DMS79 treated with DMSO at 0.1 percent for 48 hours (cell line): ENCODE results near the gene KLHL29.

Experiments
- DNase-seq: peaks from one replicate; lab custom pipeline; 2025; lab: John Stamatoyannopoulos, UW

The KLHL29 gene

DNA sequence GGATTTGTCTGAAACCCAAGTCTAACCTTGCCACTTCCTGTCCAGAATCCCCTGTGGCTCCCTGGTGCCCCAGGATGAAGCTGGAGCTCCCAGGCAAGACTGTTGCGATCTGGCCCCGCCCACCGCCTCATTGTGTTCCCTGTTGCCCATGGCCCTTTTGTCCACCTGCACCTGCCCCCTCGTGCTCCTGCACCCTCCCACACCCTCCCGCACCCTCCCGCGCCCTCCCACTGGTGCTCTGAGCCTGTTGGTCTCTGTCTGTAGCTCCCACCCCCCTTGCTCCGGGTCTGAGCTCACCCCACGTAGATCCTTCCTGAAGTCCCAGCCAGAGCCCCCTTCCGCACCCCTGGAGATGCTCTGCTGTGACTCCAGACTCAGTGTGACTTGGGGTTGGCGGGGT is 297.5 kb downstream of the KLHL29 start:
- DNase-seq: no peak

DNA sequence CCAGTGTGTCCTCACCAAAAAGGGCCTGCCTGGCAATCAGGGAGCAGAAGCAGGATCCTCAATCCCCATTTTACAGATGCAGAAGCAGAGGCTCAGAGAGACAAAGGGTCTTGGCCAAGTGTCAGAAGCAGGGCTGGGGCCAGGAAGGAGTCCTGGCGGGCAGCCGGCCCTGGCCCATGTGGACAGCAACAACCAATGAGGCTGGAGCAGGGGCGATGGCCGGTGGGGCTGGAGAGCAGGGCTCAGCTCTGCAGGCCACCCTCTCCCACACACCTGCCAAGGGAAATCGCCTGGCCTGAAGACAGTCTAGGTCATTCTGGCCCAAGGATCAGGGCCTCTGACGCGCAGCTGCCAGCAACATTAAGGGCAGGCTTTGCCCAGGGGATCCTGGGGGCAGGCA is 298.0 kb downstream of the KLHL29 start:
- DNase-seq: no peak

DNA sequence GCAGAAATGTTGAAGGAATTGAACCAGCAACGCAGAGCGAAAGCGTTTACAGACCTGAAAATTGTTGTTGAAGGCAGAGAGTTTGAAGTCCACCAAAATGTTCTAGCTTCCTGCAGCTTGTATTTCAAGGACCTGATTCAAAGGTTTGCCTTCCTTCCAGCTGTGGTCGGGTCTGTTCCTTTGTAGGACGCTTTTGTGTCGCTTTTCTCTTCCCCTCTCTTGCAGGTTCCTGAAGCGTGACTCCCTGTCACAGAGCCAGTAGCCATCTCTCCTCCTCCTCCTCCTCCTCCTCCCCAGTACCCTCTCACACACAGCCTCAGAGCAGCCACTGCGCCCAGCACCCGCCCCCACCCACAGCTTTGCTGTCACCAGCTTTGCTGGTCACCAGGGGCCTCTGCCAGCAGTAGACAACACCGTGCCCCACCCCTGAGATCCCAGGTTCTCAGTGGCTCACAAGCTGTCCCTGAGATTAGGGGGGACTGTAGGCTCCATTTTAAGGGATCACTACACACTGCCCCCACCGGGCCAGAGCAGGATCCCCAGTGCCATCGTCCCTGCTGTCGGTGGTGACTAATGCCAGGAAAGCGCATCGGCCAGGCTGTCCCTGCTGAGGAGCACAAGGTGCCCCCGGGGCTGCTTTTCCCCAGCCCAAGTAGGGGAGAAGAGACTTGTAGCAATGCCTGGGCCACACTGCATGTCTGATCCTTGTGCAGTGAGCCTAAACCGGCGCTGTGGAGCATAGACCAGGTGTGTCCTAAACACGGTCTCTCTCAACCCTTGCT is 299.6 kb downstream of the KLHL29 start:
- DNase-seq: peak; percentile 34

DNA sequence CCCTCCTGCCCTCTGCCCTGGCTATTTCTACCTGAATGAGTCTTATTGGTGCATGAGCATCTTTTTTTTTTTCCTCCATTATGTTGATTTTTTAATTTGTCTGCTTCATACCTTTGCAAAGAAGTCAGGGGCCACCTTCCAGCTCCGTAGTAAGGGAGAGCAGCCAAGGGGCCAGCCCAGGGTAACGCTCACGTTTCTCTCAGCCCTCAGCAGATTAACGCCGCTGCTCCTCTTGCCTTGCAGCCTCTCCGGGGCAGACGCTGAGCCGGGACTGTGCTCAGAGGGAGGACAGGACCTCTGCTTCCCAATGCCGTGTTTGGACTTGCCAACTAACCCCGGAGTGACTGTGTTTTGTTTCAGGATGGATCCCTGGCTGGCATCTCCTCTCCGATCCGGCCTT is 300.2 kb downstream of the KLHL29 start:
- no peak for DNase-seq

DNA sequence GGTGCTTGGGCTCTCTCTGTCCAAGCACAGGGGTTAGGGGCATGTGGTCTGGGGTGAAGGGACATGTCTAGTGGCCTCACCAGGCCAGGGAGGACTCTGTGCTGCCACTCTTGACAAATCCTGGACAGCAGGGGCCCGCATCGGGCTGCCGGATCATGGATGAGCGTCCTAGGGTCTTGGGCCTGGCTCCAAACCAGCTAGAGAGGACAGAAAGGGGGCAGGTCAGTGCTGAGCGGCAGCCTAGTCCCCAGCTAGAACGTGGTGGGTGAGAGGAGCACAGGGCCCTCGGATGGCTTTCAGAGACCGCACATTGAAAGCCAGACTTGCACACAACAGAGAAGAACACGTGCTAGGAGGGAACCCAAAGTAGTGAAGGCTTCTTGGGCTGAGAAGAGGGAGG is 300.7 kb downstream of the KLHL29 start:
- no peak for DNase-seq

DNA sequence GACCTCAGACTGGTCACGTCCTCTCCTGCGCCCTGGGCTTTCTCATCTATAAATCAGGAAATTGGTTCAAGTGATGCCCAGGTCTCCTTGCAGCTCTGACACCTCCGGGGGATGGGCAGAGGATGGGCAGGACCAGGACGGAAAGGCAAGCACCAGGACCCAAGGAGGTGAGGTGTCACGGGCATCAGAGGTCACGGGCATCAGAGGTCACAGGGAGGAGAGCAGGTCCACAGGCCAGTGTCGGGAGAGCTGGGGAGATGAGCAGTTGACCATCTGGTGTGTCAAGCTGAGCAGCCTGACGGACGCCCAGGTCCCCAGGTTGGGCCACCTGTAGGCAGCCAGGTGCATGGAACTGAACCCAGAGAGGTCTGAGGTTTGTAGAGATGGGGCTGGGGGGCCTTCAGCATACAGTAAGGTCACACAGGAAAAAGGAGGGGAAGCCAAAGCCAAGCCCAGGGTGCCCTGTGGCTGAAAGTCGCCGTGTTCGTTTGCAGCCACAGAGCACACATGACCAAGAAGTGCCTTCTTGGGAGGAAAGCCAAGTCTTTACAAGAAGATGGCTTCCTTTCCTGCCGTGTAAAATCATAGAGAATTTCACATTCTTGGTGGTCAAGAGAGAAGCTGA is 301.5 kb downstream of the KLHL29 start:
- DNase-seq: no peak

DNA sequence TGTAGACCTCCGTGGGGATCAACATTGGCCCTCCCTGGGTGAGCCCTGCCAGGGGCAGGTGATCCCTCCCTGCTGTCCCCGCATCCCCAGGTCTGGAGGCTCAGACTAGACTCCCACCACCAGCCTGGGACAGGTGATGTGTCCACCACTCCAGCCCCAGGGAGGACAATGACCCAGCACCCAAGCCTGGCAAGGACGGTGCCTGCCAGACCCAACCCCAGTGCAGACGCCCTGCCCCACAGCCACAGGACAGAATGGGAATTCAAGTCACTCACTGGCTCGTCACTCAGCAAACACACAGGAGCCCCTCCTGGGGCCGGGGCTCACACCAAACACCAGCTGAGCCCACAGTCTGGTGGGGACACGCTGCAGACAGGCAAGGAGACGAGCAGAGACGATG is 302.2 kb downstream of the KLHL29 start:
- DNase-seq: no peak

DNA sequence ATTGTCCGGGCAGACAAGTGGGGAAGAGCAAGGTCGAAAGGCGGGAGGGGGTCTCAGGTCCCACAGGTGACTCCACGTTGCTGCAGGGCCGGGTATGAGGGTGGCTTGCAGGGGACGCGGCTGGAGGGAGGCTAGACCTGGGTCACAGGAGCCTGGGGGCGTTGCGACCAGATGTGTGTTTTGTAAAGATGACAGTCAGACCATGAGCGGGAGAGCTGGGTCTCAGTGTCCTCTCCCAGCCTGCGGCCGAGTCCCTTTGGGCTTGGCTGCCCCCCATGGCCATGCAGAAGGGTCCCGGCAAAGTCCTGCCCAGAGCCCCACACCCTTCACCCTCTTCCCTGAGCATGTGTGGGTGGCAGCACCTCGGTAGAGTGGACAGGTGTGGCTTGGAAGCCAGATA is 302.7 kb downstream of the KLHL29 start:
- DNase-seq: no peak

DNA sequence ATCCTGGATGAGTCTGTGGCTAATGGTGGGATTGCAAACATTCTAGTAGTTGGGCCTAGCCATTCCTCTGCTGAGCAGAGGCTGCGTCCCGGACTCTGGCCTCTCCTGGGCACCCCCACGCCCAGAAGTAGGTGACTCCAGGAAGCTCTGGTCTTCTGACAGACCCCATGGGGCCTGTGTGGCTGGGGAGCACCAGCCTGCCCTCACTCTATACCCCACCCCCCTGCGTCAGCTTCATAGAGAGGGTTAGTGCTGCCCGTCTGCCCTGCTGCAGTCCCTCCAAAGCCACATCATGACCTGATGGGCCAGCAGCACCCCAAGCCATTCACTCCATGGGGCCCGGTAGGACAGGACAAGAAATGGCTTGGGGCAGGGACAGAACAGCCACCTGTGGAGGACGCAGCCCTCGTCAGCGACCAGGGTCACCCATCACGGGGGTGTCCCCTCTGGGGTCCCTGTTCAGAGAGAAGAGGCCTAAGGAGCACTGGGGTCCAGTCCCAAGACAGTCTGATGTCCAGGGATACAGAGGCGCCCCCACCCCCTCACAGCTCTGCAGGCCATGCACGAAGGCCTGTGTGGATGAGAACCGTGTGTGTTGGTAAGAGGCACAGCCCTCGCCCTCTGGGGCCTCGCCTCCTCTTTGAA is 303.6 kb downstream of the KLHL29 start:
- DNase-seq: no peak

DNA sequence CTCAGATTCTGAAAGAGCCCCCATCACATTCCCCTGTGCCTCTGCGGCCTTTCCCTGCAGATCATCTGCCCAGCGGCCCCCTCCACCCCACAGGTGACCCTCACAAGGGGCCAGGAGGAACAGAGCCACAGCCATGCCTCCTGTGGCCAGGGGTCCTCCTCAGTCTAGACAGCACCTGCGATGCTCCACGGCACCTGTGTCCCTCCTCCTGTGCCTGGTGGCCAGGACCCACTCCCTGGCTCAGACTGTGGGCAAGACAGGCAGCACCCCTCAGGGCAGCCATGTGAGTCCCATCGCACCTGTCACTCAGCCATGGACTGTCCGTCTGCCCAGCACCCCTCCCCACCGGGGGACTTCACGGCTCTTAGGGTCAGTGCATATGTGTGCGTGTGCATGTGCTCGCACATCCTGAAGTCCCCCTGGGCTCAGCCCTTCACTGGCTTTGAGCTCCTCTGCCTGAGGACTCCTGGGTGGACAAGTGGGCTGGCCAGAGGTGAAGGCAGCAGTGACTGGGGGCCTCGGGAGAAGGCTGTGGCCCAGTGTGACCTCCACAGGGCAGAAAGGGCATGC is 304.2 kb downstream of the KLHL29 start:
- no peak for DNase-seq

DNA sequence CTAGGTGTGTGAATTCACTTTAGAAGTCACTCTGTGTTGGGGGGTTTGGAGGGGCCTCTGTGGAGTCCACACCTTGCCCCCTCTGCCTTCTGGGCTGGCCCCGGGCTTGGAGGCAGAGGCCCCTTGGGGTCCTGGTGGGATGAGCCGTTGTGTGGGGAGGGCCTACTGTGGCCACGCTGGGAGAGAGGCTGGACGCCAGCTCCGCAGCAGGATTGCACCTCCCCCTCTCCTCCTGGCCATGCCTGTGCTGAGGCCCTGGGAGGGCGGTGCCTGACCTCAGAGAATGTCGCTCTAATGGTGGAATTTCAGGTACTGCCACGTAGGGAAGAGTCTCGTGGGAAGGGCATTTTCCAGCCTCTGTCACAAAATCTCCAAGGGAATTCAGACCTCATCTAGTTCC is 304.9 kb downstream of the KLHL29 start:
- DNase-seq: no peak

DNA sequence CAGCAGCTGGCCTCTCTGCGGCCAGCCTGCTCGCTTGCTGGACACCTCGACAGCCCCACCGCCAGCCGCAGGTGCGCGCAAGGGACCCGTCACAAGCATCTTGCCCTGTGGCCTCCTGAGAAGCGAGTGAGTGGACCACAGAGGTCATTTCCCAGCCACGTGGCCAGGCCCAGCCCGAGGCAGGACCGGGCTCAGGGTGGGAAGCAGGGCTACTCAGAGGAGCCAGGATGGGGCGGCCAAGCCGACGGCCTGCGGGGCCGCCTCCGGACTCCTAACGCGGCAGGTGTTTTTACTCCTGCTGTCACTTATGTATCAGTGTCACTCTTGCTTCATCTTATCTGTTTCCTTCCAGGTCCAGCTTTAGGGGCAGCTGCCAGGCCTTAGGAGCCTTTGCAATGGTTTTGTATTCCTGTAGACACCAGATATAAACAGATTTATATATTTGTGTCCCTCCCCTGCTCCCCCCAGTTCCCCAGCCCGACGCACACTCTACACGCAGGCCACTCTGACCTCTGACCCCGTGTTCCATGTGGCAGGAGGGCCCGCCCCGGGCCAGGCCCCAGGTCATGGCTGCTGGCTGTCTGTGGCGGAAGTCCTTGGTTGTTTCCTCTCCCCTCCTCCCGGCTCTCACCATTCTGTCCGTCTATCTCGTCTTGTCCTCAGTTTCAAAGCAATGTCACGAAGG is 305.6 kb downstream of the KLHL29 start:
- no peak for DNase-seq

DNA sequence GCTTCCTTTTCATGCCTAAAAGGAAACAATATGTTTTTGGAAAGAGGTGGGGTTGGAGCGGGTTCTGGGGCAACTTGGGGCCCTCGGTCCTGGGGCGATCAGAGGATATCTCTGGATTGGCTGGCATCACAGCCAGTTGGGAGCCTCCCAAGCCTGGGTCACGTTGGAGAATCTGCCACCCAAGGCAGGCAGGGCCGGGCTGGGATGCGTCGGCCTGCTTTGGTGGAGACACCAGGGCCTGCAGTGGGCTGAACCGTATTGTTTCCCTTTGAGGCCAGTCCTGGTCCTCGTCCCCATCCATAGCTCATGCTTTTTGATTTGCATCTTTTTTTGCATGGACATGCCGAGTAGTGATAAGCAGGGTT is 306.1 kb downstream of the KLHL29 start:
- no peak for DNase-seq

DNA sequence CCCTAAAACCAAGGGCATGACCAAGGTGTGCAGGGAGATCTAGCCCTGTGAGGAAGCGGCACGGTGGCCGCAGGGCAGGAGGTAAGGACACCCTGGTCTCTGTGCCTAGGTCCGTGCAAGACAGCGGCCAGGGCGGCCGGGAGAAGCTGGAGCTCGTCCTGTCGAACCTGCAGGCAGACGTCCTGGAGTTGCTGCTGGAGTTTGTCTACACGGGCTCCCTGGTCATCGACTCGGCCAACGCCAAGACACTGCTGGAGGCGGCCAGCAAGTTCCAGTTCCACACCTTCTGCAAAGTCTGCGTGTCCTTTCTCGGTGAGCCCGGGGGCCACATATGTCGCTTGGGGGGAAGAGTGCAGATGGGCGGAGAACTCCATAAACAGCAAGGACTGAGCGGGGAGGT is 306.6 kb downstream of the KLHL29 start:
- no peak for DNase-seq

DNA sequence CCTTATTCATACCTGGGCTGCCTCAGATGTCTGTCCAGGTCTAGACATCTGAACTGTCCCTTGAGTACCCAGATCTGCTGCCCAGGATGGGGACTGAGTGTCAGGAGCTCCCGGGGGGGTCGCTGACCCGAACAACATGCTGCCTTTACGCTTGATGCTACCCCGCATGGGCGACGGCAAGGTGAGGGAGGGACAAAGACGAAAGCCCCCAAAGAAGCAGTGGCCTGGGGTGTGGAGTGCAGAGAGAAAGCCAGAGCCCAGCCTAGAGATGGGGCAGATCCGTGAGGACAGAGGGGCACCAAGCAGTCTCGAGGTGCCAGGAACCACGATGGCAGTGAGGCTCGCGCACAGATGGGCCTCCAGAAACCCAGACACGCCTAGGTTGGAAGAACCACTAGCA is 307.3 kb downstream of the KLHL29 start:
- no peak for DNase-seq

DNA sequence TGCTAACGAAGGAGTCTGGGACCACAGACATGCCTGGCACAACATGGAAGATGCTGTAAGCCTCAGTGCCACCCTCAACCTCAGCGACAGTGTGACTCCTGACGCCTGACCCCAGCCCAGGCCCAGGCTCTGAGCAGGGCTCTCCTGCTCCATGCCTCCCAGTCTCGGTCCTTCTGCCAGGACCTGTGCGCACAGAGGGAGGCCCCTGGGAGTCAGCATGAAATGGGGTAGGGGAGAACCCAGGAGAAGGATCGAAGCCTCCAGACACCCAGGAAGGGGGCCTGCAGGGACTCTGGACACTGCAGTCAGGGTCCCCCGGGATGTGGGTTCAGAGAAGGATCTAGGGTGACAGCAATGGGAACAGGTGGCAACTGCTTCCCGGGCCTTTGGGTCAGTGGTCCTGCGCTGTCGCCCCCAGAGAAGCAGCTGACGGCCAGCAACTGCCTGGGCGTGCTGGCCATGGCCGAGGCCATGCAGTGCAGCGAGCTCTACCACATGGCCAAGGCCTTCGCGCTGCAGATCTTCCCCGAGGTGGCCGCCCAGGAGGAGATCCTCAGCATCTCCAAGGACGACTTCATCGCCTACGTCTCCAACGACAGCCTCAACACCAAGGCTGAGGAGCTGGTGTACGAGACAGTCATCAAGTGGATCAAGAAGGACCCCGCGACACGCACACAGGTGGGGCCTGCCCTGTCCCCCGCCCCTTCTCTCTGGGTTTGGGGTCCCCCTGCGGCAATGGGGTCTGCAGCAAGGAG is 308.0 kb downstream of the KLHL29 start:
- DNase-seq: no peak

DNA sequence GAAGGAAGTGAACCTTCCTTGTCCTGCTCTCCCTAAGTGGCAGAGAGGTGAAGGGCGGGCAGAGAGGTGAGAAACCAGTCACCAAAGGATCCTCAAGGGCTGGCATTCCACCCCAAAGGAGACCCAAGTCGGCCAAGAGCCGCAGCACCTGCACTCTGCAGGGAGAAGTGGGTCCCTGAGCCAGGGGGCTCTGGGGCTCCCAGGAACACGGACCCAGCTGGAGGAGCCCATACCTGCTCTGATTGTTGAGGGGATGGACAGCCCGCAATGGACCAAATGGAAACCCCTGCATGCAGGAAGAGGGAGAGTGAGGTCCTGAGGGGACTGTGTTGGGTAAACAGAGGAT is 308.6 kb downstream of the KLHL29 start:
- no peak for DNase-seq

DNA sequence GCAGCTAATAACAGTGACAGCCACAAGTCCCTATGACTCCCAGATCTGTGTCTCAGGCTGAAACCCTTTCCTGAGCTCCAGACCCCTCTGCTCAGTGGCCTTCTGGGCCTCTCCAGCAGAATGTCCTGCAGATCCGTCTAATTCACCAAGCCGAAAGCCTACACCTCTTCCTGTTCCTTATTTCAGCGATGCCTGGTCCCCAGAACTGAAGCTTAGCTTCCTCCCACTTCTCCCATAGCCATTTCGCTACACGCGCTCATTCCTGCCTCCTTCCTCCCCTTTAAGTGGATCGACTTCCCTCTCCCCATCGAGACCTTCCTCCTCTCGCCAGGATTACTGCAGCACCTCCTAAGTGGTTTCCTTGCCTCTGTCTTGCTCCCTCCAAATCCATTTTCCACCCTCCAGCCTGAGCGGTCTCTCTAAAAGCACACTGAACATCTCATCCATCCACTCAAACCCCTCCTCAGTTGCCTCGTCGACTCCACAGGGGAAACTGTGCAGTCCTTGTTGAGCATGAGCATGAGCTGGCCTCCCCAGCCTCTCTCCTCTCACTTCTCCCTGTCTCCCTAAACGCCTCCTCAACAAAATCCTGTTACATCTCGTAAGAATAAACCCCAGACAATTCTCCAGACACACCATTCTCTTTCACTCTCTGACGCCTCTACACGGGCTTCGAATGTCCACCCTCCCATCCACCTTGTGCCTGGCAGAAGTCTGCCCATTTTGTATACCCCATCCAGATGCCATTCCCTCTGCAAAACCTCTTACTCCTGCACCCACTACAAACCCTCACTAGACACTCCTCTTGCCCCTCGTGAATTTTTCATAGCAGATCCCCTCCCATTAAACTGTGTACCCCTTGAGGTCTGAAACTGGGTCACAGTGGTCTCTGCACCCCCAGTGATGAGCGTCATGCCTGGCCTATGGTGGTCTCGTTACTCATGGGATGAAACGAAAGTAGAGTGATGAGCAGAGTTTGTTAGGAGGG is 309.4 kb downstream of the KLHL29 start:
- no peak for DNase-seq

DNA sequence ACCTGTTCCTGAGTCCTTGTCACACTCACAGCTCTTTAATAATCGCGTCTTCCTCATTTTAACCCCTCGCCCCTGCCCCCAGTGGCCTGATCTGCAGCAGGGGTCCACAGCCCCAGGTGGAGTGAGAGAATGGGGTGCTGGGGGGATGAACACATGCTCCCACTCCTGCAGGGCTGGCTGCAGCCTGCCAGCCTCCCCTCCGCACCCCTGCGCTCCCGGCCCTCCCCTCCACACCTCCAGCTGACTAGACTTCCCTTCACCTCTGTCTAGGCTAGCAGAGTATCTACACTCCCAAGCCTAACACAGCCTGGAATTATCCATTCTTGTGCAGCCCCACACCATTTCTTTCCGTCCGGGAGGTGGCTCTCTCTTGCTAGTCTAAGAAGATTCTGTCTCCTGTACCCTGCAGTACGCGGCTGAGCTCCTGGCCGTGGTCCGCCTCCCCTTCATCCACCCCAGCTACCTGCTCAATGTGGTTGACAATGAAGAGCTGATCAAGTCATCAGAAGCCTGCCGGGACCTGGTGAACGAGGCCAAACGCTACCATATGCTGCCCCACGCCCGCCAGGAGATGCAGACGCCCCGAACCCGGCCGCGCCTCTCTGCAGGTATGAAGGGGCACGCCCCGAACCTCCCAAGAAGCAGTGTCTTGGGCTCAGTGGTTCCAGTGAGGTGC is 310.4 kb downstream of the KLHL29 start:
- DNase-seq: no peak
